Thymus (tissue), 11 donors: ENCODE measurements around the gene TOMM40L. TPM values are rescaled to one million over a fixed set of nuclear protein-coding genes. Genes with fewer than 3 reads are reported as not detected.
"Not testable (repeated sequence)": the region's sequence is repeated elsewhere in the genome, so short reads cannot be mapped to it uniquely, and the experiment has no call there.

Source experiments
- DNase-seq, 9 donors: peaks; one replicate each; pipeline ENCODE4 v3.0.0-alpha.2; 2013; ENCODE audit warnings: low spot score in 9 of 9, low read depth in 6 of 9, missing footprints in 1 of 9
- H3K27ac ChIP-seq, 2 donors: one replicate each; pipeline ENCODE4 v1.5.1; 2013; ENCODE audit warnings: control low read depth in 1 of 2, low read depth in 1 of 2, low read length in 1 of 2, mild to moderate bottlenecking in 1 of 2, moderate library complexity in 1 of 2
- H3K27me3 ChIP-seq, 2 donors: one replicate each; pipeline ENCODE4 v1.5.1; 2013; ENCODE audit warnings: low read length in 1 of 2; ENCODE audit not compliant: control insufficient read depth in 2 of 2, insufficient read depth in 1 of 2
- H3K36me3 ChIP-seq, 2 donors: one replicate each; pipeline ENCODE4 v1.5.1; 2013; ENCODE audit warnings: low read length in 1 of 2, mild to moderate bottlenecking in 1 of 2, moderate library complexity in 1 of 2; ENCODE audit not compliant: control insufficient read depth in 2 of 2, insufficient read depth in 2 of 2
- H3K4me1 ChIP-seq, 2 donors: one replicate each; pipeline ENCODE4 v1.5.1; 2013; ENCODE audit warnings: low read length in 2 of 2; ENCODE audit not compliant: control insufficient read depth in 2 of 2, insufficient read depth in 2 of 2
- H3K4me3 ChIP-seq, 2 donors: one replicate each; pipeline ENCODE4 v1.5.1; 2013; ENCODE audit warnings: low read length in 2 of 2, control low read depth in 1 of 2, mild to moderate bottlenecking in 1 of 2
- H3K9me3 ChIP-seq, 2 donors: one replicate each; pipeline ENCODE4 v1.5.1; 2013; ENCODE audit warnings: low read length in 1 of 2, mild to moderate bottlenecking in 1 of 2; ENCODE audit not compliant: control insufficient read depth in 2 of 2, insufficient read depth in 1 of 2
- WGBS: extraction: QIAGEN DNeasy Blood & Tissue Kit; methylation state at CpG from one replicate; pipeline ENCODE4 v1.1.7; 2013; 5-methylcytosine and 5-hydroxymethylcytosine counted together
- polyA plus RNA-seq: library from polyadenylated mRNA; stranded (reverse); fragments of 200-250 nt; gene quantifications from one replicate; pipeline ENCODE4 v1.2.3, GENCODE V29; 2013
- total RNA-seq: library from RNA; stranded (reverse); fragments of 120-200 nt; gene quantifications from one replicate; pipeline ENCODE4 v1.2.4, GENCODE V29; 2013
- donor health status: healthy.

The TOMM40L gene
- total and polyA plus RNA-seq, 2 donors = 9.1 to 9.6 TPM

GRCh38 chr1:161224695-161225087 lies 1.2 kb upstream of the TOMM40L start:
- 94% methylated on average over 13 of the region's 13 CpGs for WGBS
- not testable (repeated sequence) for DNase-seq, H3K9me3 ChIP-seq, H3K27me3 ChIP-seq, H3K4me3 ChIP-seq, H3K27ac ChIP-seq
- Histone ChIP-seq H3K4me1 (peaks cover 8 to 30% of the 10 kb centered on the region in 2 donors), H3K36me3 (peaks cover 15 to 16% of the 10 kb centered on the region in 2 donors)

DNA sequence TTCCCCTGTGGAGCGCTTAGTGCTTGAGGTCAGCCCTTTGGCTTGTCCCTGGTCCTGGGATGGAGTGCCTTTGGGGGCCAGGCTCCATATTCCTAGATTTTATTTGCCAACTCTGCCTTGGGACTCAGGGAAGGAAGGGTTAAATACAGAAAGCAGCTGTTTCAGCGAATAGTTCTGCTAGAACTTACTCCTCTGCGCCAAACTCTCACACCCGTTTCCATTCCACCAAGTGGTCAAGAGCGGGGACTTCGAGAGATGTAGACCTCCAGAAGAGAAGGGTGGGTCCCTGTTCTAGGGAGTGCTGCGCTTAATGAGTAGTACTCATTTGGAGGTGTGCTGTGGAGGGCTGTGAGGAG lies 704 bp upstream of the TOMM40L start:
- H3K27ac ChIP-seq = peak overlapping the region; percentile 72 to 79

GRCh38 chr1:161226320-161226711 lies 456 bp downstream of the TOMM40L start:
- peak overlapping the region; percentile 54 to 68 for H3K4me3 ChIP-seq
- H3K4me1 ChIP-seq = peaks cover 8 to 30% of the 10 kb centered on the region in 2 donors
- H3K27ac ChIP-seq = peak overlapping the region in 1 of 2 donors; percentile 1
- WGBS = 10% methylated on average over 15 of the region's 15 CpGs
- DNase-seq = peak in 1 of 9 donors; percentile 20
- H3K36me3 ChIP-seq = peaks cover 15 to 23% of the 10 kb centered on the region in 2 donors
- no peaks in the 10 kb centered on the region for H3K9me3 ChIP-seq
- no peaks in the 10 kb centered on the region for H3K27me3 ChIP-seq

More for the DNA sequence above, 704 bp upstream of the TOMM40L start:
- 85% methylated on average over 7 of the region's 7 CpGs for WGBS
- DNase-seq = no peak
- H3K36me3 ChIP-seq = peaks cover 15 to 21% of the 10 kb centered on the region in 2 donors
- no peaks in the 10 kb centered on the region for H3K9me3 ChIP-seq
- peaks cover 8 to 30% of the 10 kb centered on the region in 2 donors for H3K4me1 ChIP-seq
- H3K4me3 ChIP-seq = no peak overlapping the region
- no peaks in the 10 kb centered on the region for H3K27me3 ChIP-seq

DNA sequence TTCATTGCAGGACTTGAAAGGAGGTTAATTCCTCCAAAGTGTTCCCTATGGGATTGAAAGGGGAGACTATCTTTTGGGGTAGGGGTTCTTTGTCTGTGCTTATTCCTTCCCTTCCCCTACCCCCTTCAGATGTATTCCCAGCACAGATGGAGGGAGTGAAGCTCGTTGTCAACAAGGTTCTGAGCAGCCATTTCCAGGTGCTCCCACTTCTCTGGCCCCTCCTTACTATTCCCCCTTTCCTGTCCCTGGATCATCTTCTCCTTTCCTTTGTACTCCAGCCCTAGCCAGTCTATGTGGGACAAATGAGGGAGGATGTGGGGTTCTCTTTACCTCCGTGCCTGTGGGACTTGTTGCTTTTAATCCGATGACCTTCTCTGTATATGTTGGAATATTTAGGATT lies 899 bp downstream of the TOMM40L start:
- DNase-seq = no peak
- peaks cover 8 to 30% of the 10 kb centered on the region in 2 donors for H3K4me1 ChIP-seq
- no peaks in the 10 kb centered on the region for H3K27me3 ChIP-seq
- H3K36me3 ChIP-seq = peaks cover 15 to 23% of the 10 kb centered on the region in 2 donors
- 81% methylated on average over 3 of the region's 3 CpGs for WGBS
- peak overlapping the region in 1 of 2 donors; percentile 54 for H3K4me3 ChIP-seq
- no peak overlapping the region for H3K27ac ChIP-seq
- no peaks in the 10 kb centered on the region for H3K9me3 ChIP-seq

GRCh38 chr1:161227196-161227871 lies 1.5 kb downstream of the TOMM40L start:
- WGBS = 37% methylated on average over 11 of the region's 11 CpGs
- DNase-seq = peak; percentile 62 to 92 (median 80)
- Histone ChIP-seq H3K9me3 (no peaks in the 10 kb centered on the region), H3K4me1 (peaks cover 8 to 30% of the 10 kb centered on the region in 2 donors), H3K4me3 (peak overlapping the region in 1 of 2 donors; percentile 28), H3K27ac (peak overlapping the region; percentile 12 to 20), H3K36me3 (peaks cover 15 to 23% of the 10 kb centered on the region in 2 donors), H3K27me3 (no peaks in the 10 kb centered on the region)

DNA sequence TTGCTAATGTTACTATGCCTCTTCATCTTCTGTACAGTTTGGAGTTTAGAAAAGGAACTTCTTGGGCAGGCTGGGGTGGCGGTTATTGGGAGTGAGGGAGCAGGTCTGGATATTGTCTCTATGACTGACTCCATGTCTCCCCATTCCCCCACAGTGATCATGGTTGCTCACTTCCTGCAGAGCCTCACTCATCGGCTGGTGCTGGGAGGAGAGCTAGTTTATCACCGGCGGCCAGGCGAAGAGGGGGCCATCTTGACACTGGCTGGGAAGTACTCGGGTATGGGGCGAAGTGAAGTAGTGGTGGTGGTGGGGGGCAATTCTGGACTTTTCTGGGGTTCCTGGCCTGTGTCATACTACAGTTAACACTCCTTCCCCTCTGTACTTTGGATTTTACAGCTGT lies 2.2 kb downstream of the TOMM40L start:
- WGBS = 87% methylated on average over 7 of the region's 7 CpGs
- H3K27me3 ChIP-seq = no peaks in the 10 kb centered on the region
- peaks cover 8 to 30% of the 10 kb centered on the region in 2 donors for H3K4me1 ChIP-seq
- H3K4me3 ChIP-seq = no peak overlapping the region
- H3K27ac ChIP-seq = peak overlapping the region in 1 of 2 donors; percentile 20
- H3K9me3 ChIP-seq = no peaks in the 10 kb centered on the region
- DNase-seq = no peak
- peaks cover 15 to 23% of the 10 kb centered on the region in 2 donors for H3K36me3 ChIP-seq

DNA sequence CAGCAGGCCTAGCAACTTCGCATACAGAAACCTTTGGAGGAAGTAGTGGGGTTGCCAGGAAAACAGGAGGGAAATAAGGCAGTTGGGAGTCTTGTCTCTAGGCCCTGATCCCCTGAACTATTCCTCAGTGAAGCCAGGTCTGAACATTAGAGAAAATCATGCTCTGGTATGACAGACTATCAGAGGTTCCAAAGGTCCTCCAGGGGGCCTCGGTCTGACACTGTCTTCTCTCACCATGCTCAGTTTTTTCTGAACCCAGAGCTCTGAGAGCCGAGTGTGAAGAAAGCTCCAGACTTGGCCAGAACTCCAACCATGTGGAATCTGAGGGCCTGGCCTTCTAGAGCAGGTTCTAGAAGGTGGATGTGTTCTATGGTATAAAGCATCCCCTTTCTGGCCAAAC lies 4.0 kb downstream of the TOMM40L start:
- H3K27me3 ChIP-seq = no peaks in the 10 kb centered on the region
- H3K4me1 ChIP-seq = peaks cover 8 to 30% of the 10 kb centered on the region in 2 donors
- DNase-seq = no peak
- H3K36me3 ChIP-seq = peaks cover 15 to 23% of the 10 kb centered on the region in 2 donors
- no peaks in the 10 kb centered on the region for H3K9me3 ChIP-seq
- H3K27ac ChIP-seq = no peak overlapping the region
- whole genome bisulfite sequencing = 92% methylated on average over 3 of the region's 3 CpGs
- H3K4me3 ChIP-seq = no peak overlapping the region

- DNase-seq = no peak
Observed at GRCh38 chr1:161230762-161231161, 4.9 kb downstream of the TOMM40L start.

DNA sequence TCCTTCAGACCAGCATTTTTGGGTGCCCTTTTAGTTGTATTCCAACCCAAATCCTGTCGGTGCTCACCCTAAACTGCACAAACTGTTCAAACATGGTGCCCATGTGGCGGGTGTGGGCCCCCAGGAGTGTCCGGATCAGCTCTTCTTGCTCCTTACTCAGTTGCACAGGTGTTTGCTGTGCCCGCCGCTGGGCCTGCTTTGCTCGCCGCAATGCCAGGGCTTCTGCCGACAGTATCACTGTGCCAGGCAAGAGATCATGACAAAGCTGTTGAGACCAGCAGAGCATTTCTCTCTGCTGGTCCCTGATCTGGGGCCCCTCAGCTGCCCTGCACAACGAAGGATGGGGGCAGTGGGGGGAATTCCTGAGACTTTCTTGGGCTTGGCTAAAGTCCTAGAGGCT lies 7.2 kb downstream of the TOMM40L start:
- Histone ChIP-seq H3K27ac (no peak overlapping the region), H3K4me3 (no peak overlapping the region), H3K4me1 (peaks cover 0 to 2% of the 10 kb centered on the region in 2 donors), H3K27me3 (no peaks in the 10 kb centered on the region), H3K36me3 (peaks cover 15 to 22% of the 10 kb centered on the region in 2 donors), H3K9me3 (no peaks in the 10 kb centered on the region)
- 91% methylated on average over 9 of the region's 9 CpGs for WGBS
- DNase-seq = no peak

More at GRCh38 chr1:161230762-161231161, 4.9 kb downstream of the TOMM40L start:
- peaks cover 5 to 24% of the 10 kb centered on the region in 2 donors for H3K4me1 ChIP-seq
- no peak overlapping the region for H3K4me3 ChIP-seq
- peaks cover 15 to 23% of the 10 kb centered on the region in 2 donors for H3K36me3 ChIP-seq
- no peak overlapping the region for H3K27ac ChIP-seq
- no peaks in the 10 kb centered on the region for H3K27me3 ChIP-seq
- WGBS = 98% methylated on average over 7 of the region's 7 CpGs
- no peaks in the 10 kb centered on the region for H3K9me3 ChIP-seq
